Measurements from ENCODE around the gene ABCC1.
"Not testable (repeated sequence)": the region's sequence is repeated elsewhere in the genome, so short reads cannot be mapped to it uniquely, and the experiment has no call there.

The ABCC1 gene

GRCh38 chr16:16166949-16167348 lies 217.5 kb downstream of the ABCC1 start:
- no peak for DNase-seq

DNA sequence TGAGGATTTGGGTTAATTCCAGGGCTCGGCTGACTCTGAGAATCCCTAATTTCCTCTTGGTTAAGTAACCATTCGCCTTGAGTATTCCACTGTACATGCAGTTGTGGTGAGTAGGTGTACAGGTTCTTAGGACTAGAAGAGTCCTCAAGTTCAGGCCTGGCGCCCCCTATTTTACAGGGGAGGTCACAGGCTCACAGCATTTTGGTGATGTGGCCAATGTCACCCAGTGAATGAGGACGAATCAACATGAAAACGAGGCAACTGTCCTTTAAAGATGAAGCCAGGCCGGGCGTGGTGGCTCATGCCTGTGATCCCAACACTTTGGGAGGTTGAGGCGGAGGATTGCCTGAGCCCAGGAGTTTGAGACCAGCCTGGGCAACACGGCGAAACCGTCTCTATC lies 218.5 kb downstream of the ABCC1 start:
- DNase-seq: no peak

DNA sequence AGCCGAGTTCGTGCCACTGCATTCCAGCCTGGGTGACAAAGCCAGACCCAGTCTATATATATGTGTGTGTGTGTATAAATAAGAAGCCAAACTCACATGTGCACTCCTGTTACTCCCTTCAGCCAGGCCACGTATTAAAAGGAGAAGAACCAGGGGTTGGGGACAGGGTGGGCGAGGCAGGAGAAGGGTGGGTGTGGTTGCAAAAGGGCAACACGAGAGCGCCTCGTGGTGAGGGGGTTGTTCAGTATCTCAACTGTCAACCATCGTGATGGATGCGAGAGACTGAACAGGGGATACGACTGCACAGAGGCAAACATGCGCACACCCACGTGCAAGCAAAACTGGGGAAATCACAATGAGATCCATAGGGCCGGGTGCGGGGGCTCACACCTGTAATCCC lies 219.0 kb downstream of the ABCC1 start:
- DNase-seq: no peak

- DNase-seq: no peak
Measured at GRCh38 chr16:16169615-16170014, 220.2 kb downstream of the ABCC1 start.

- DNase-seq: no peak
Measured at GRCh38 chr16:16171332-16171919, 222.0 kb downstream of the ABCC1 start.

DNA sequence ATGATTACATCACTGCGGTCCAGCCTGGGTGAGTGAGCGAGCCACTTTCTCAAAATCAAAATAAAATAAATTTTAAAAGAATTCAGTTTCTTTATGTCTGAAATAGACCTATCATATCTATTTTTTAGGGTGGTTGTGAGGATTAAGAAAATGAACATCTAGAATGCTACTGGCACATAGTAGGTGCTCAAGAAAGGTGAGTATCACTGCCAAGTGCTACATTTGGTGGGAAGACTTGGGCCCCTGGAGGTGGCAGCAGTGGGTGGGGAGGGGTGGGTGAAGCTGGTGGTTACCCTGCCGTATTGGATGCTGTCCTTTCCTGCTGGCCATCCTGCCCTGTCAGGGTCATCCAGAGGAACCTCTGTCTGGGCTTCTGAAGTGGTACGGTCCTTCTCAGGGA lies 223.6 kb downstream of the ABCC1 start:
- DNase-seq: no peak

GRCh38 chr16:16175296-16175695 lies 225.9 kb downstream of the ABCC1 start:
- no peak for DNase-seq

GRCh38 chr16:16176328-16176727 lies 226.9 kb downstream of the ABCC1 start:
- DNase-seq: no peak

- DNase-seq: no peak
Measured at GRCh38 chr16:16178455-16179162, 229.2 kb downstream of the ABCC1 start.

- DNase-seq: not testable (repeated sequence)
Measured at GRCh38 chr16:16181748-16182147, 232.3 kb downstream of the ABCC1 start.

DNA sequence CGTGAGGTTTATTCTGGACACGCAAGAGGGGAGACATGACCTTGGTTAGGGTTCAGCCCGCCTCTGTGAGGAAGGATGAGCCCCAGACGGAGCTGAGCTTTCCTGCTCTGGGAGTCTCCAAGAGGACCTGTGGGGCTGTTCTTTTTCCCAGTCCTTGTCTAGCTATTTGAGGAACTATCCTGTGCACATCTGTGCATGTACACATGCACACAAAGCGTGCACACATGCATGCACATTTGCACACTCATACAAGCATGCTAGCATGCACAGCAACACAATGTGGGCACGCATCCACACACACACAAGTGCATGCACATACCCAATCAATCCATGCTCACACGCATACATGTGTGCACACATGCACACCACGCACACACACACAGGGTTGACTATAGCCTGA lies 233.5 kb downstream of the ABCC1 start:
- DNase-seq: no peak

GRCh38 chr16:16183562-16183961 lies 234.1 kb downstream of the ABCC1 start:
- no peak for DNase-seq

DNA sequence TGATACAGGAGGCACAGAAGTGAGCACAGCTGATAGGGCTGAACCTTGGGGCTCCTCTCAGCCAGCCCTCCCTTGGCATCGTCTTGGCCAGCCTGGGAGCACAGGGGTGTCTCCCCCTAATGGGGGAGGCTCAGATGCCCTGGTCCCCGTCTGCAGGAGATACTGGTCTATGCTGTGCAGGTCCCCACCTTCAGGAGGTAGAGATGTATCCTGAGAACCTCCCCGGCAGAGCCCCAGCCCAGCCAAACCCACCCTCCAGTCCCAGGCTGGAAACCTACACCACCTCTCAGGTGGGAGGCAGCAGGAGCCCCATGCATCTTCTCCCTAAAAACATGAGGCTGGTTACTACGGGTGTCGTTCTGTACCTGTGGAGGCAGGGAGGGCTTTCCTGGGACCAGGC lies 235.2 kb downstream of the ABCC1 start:
- no peak for DNase-seq

DNA sequence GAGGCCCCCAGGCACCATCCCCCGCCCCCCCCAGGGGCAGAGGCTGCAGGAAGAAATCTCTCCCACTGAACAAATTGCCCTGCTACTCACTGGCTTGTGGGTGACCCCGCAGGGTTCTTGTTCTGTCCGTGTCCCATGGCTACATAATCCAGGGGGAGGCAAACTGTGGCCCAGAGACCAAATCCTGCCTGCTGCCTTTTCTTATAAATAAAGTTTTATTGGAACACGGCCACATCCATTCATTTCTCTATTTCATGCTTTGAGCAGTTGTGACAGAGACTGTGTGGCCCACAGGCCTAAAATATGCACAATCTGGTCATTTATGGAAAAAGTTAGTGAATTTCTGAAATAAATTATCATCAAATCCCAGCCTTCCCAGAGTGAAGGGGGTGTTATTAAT lies 235.7 kb downstream of the ABCC1 start:
- no peak for DNase-seq

DNA sequence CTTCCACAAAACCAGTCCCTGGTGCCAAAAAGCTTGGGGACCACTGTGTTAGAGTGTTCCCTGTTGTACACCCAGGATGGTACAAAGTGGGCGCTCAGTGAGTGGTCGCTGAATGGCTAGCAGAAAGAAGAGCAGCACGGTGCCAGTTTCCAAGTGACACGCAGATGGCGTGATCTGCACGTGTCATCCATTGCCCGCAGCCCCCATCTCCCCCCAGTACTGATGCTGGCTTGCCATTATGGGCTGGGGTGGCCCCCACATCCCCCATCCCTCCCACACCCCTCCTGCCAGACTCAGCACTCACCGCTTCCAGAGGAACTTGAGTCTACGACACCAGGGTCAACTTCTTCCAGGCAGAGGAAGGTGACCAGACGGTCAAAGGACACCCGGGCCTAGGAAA lies 237.4 kb downstream of the ABCC1 start:
- no peak for DNase-seq

- no peak for DNase-seq
Measured at GRCh38 chr16:16188827-16189226, 239.4 kb downstream of the ABCC1 start.

- DNase-seq: no peak
Measured at GRCh38 chr16:16189842-16190241, 240.4 kb downstream of the ABCC1 start.

DNA sequence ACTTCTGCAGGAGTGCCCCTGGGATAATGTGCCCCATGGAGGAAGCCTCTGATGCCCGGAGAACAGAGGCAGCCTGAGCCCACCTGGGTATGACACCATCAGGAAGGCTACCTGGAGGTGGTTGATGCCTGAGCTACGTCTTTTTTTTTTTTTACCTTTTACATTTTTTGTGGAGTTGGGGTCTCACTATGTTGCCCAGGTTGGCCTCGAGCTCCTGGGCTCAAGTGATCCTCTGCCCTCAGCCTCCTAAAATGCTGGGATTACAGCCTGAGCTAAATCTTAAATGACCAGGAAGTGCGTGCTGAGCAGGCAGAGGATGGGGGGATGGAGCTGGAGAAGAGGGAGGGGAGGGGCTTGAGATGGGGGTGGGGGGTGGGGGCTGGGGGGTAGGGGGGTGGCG lies 241.1 kb downstream of the ABCC1 start:
- no peak for DNase-seq

DNA sequence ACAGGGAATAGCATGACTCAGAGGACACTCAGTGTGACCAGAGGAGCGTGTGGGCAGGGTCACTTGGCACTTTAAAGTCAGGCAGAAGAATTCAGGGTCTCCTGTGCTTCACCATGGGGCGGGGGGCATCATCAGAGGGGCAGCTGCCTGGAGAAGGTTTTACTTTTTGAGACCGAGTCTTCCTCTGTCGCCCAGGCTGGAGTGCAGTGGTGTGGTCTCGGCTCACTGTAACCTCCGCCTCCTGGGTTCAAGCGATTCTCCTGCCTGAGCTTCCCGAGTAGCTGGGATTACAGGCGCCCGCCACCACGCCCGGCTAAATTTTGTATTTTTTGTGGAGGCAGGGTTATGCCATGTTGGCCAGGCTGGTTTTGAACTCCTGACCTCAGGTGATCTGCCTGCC lies 241.6 kb downstream of the ABCC1 start:
- not testable (repeated sequence) for DNase-seq

GRCh38 chr16:16191493-16192167 lies 242.2 kb downstream of the ABCC1 start:
- DNase-seq: no peak
